Measurements from ENCODE around the gene RDH13.
"Not testable (repeated sequence)": the region's sequence is repeated elsewhere in the genome, so short reads cannot be mapped to it uniquely, and the experiment has no call there.

RDH13 gene

GRCh38 chr19:55060287-55060686 lies 2.7 kb downstream of the RDH13 start:
- not testable (repeated sequence) for H3K4me1 ChIP-seq (ENCODE audit: control insufficient read depth, insufficient read depth, low read length); H3K9me3 ChIP-seq (ENCODE audit: control insufficient read depth, insufficient read depth, low read length); H3K27ac ChIP-seq (ENCODE audit: low read length); H3K27me3 ChIP-seq (ENCODE audit: control insufficient read depth, insufficient read depth, low read length); H3K4me3 ChIP-seq (ENCODE audit: low read length); DNase-seq (ENCODE audit: low read depth, low spot score)
- H3K36me3 ChIP-seq (ENCODE audit: control insufficient read depth, insufficient read depth, low read length): peaks cover 10% of the 10 kb centered on the region
- WGBS (ENCODE audit: insufficient coverage, insufficient read length): no CpG with 5 or more reads among the region's 9 CpGs

GRCh38 chr19:55058781-55059610 lies 4.0 kb downstream of the RDH13 start:
- peaks cover 11% of the 10 kb centered on the region for H3K36me3 ChIP-seq (ENCODE audit: control insufficient read depth, insufficient read depth, low read length)
- H3K27ac ChIP-seq (ENCODE audit: low read length): no peak overlapping the region
- DNase-seq (ENCODE audit: low read depth, low spot score): no peak
- WGBS (ENCODE audit: insufficient coverage, insufficient read length): no CpG with 5 or more reads among the region's 23 CpGs
- no peaks in the 10 kb centered on the region for H3K4me1 ChIP-seq (ENCODE audit: control insufficient read depth, insufficient read depth, low read length)
- no peaks in the 10 kb centered on the region for H3K9me3 ChIP-seq (ENCODE audit: control insufficient read depth, insufficient read depth, low read length)
- H3K4me3 ChIP-seq (ENCODE audit: low read length): no peak overlapping the region
- no peaks in the 10 kb centered on the region; the same call in 1 of the 2 replicates for H3K27me3 ChIP-seq (ENCODE audit: control insufficient read depth, insufficient read depth, low read length)

DNA sequence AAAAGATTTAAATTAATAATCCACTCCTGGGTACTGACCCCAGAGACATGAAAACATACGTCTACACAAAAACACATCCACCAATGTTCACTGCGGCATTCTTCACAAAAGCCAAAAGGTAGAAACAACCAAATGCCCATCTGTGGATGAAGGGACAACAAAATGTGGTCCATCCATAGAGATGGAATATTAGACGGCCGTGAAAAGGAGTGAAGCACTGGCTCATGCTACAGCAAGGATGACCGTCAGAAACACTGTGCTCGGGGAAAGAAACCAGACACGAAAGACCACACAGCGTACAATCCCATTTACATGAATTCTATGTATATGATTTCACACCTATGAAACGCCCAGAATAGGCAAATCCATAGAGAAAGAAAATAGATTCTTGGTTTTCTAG lies 6.1 kb downstream of the RDH13 start:
- WGBS (ENCODE audit: insufficient coverage, insufficient read length): no CpG with 5 or more reads among the region's 9 CpGs
- peaks cover 16% of the 10 kb centered on the region for H3K36me3 ChIP-seq (ENCODE audit: control insufficient read depth, insufficient read depth, low read length)

GRCh38 chr19:55053735-55054134 lies 9.2 kb downstream of the RDH13 start:
- no peaks in the 10 kb centered on the region for H3K4me1 ChIP-seq (ENCODE audit: control insufficient read depth, insufficient read depth, low read length)
- no peak for DNase-seq (ENCODE audit: low read depth, low spot score)
- H3K27me3 ChIP-seq (ENCODE audit: control insufficient read depth, insufficient read depth, low read length): no peaks in the 10 kb centered on the region
- H3K9me3 ChIP-seq (ENCODE audit: control insufficient read depth, insufficient read depth, low read length): no peaks in the 10 kb centered on the region
- H3K4me3 ChIP-seq (ENCODE audit: low read length): no peak overlapping the region
- no peak overlapping the region for H3K27ac ChIP-seq (ENCODE audit: low read length)
- H3K36me3 ChIP-seq (ENCODE audit: control insufficient read depth, insufficient read depth, low read length): peaks cover 17% of the 10 kb centered on the region
- no CpG with 5 or more reads among the region's 7 CpGs for WGBS (ENCODE audit: insufficient coverage, insufficient read length)

More for the DNA sequence above, 6.1 kb downstream of the RDH13 start:
- Histone ChIP-seq H3K4me3 (ENCODE audit: low read length) (no peak overlapping the region), H3K9me3 (ENCODE audit: control insufficient read depth, insufficient read depth, low read length) (no peaks in the 10 kb centered on the region), H3K27ac (ENCODE audit: low read length) (no peak overlapping the region), H3K27me3 (ENCODE audit: control insufficient read depth, insufficient read depth, low read length) (no peaks in the 10 kb centered on the region), H3K4me1 (ENCODE audit: control insufficient read depth, insufficient read depth, low read length) (no peaks in the 10 kb centered on the region)
- no peak for DNase-seq (ENCODE audit: low read depth, low spot score)

- Histone ChIP-seq H3K27me3 (ENCODE audit: control insufficient read depth, insufficient read depth, low read length) (no peaks in the 10 kb centered on the region), H3K9me3 (ENCODE audit: control insufficient read depth, insufficient read depth, low read length) (no peaks in the 10 kb centered on the region), H3K36me3 (ENCODE audit: control insufficient read depth, insufficient read depth, low read length) (peaks cover 31% of the 10 kb centered on the region), H3K4me3 (ENCODE audit: low read length) (no peak overlapping the region), H3K27ac (ENCODE audit: low read length) (no peak overlapping the region), H3K4me1 (ENCODE audit: control insufficient read depth, insufficient read depth, low read length) (no peaks in the 10 kb centered on the region)
- no CpG with 5 or more reads among the region's 25 CpGs for WGBS (ENCODE audit: insufficient coverage, insufficient read length)
- no peak for DNase-seq (ENCODE audit: low read depth, low spot score)
These were observed 12.0 kb downstream of the RDH13 start for GRCh38 chr19:55050749-55051532.

- no peak overlapping the region for H3K4me3 ChIP-seq (ENCODE audit: low read length)
- no peak overlapping the region for H3K27ac ChIP-seq (ENCODE audit: low read length)
- no peaks in the 10 kb centered on the region for H3K27me3 ChIP-seq (ENCODE audit: control insufficient read depth, insufficient read depth, low read length)
- peaks cover 30% of the 10 kb centered on the region for H3K36me3 ChIP-seq (ENCODE audit: control insufficient read depth, insufficient read depth, low read length)
- no peaks in the 10 kb centered on the region for H3K4me1 ChIP-seq (ENCODE audit: control insufficient read depth, insufficient read depth, low read length)
- WGBS (ENCODE audit: insufficient coverage, insufficient read length): no CpG with 5 or more reads among the region's 15 CpGs
- H3K9me3 ChIP-seq (ENCODE audit: control insufficient read depth, insufficient read depth, low read length): no peaks in the 10 kb centered on the region
- DNase-seq (ENCODE audit: low read depth, low spot score): no peak
These were observed 14.5 kb downstream of the RDH13 start for GRCh38 chr19:55048446-55048845.

DNA sequence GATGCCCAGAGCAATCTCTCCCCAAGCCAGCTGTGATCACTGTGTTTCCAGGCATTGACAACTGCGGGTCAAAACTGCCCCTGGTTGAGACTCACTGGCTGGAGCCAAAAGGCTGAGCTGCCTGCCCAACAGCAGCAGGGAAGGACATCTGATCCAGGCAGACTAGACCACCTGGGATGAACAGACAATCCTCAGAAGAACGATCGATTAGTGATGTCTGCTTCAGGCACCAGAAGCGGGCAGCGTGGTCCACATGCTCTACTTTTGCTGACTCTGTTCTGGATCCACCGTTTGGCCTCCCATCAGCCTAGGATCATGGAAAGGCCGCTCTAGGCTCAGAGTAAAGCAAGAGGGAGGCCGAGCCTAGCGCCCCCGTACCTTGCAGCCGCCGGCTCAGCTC lies 15.0 kb downstream of the RDH13 start:
- H3K27ac ChIP-seq (ENCODE audit: low read length): no peak overlapping the region
- no peaks in the 10 kb centered on the region for H3K9me3 ChIP-seq (ENCODE audit: control insufficient read depth, insufficient read depth, low read length)
- H3K27me3 ChIP-seq (ENCODE audit: control insufficient read depth, insufficient read depth, low read length): no peaks in the 10 kb centered on the region
- H3K36me3 ChIP-seq (ENCODE audit: control insufficient read depth, insufficient read depth, low read length): peaks cover 30% of the 10 kb centered on the region
- no CpG with 5 or more reads among the region's 12 CpGs for WGBS (ENCODE audit: insufficient coverage, insufficient read length)
- no peak for DNase-seq (ENCODE audit: low read depth, low spot score)
- no peaks in the 10 kb centered on the region for H3K4me1 ChIP-seq (ENCODE audit: control insufficient read depth, insufficient read depth, low read length)
- H3K4me3 ChIP-seq (ENCODE audit: low read length): no peak overlapping the region

GRCh38 chr19:55046975-55047622 lies 15.8 kb downstream of the RDH13 start:
- no peak overlapping the region for H3K4me3 ChIP-seq (ENCODE audit: low read length)
- H3K27me3 ChIP-seq (ENCODE audit: control insufficient read depth, insufficient read depth, low read length): no peaks in the 10 kb centered on the region
- no peak overlapping the region for H3K27ac ChIP-seq (ENCODE audit: low read length)
- no CpG with 5 or more reads among the region's 17 CpGs for WGBS (ENCODE audit: insufficient coverage, insufficient read length)
- DNase-seq (ENCODE audit: low read depth, low spot score): no peak
- no peaks in the 10 kb centered on the region for H3K9me3 ChIP-seq (ENCODE audit: control insufficient read depth, insufficient read depth, low read length)
- H3K4me1 ChIP-seq (ENCODE audit: control insufficient read depth, insufficient read depth, low read length): no peaks in the 10 kb centered on the region
- H3K36me3 ChIP-seq (ENCODE audit: control insufficient read depth, insufficient read depth, low read length): peaks cover 30% of the 10 kb centered on the region

GRCh38 chr19:55044771-55045716 lies 17.9 kb downstream of the RDH13 start:
- H3K27ac ChIP-seq (ENCODE audit: low read length): no peak overlapping the region
- no peaks in the 10 kb centered on the region for H3K4me1 ChIP-seq (ENCODE audit: control insufficient read depth, insufficient read depth, low read length)
- no peak for DNase-seq (ENCODE audit: low read depth, low spot score)
- no peaks in the 10 kb centered on the region for H3K27me3 ChIP-seq (ENCODE audit: control insufficient read depth, insufficient read depth, low read length)
- H3K36me3 ChIP-seq (ENCODE audit: control insufficient read depth, insufficient read depth, low read length): peaks cover 30% of the 10 kb centered on the region
- H3K9me3 ChIP-seq (ENCODE audit: control insufficient read depth, insufficient read depth, low read length): no peaks in the 10 kb centered on the region
- WGBS (ENCODE audit: insufficient coverage, insufficient read length): no CpG with 5 or more reads among the region's 30 CpGs
- no peak overlapping the region for H3K4me3 ChIP-seq (ENCODE audit: low read length)

All from iPS DF 6.9 (cell line).